DND-41 (cell line): ENCODE measurements around the gene PRTG.

ENCODE experiments used
- ATAC-seq: fragments of 200-7000 bp; cut with Tn5 transposase; 3 replicates; pipeline ENCODE4 v1.9.1; 2021; ENCODE audit warnings: low read depth; ENCODE audit not compliant: insufficient read depth
- DNase-seq: peaks from one replicate; pipeline ENCODE4 v3.0.0-alpha.2; 2020
- H2AFZ ChIP-seq: 2 replicates; pipeline ENCODE4 v1.6.0; 2012; ENCODE audit warnings: low read depth, low read length
- H3K27ac ChIP-seq: 2 replicates; pipeline ENCODE4 v1.5.1; 2012; ENCODE audit warnings: low read length, inconsistent platforms
- H3K27me3 ChIP-seq: fragments of 200-600 bp; sonication (generic); 2 replicates; pipeline ENCODE4 v1.6.0; 2012; ENCODE audit warnings: low read length, mild to moderate bottlenecking, inconsistent platforms; ENCODE audit not compliant: insufficient read depth, poor library complexity
- H3K36me3 ChIP-seq: 2 replicates; pipeline ENCODE4 v1.5.1; 2012; ENCODE audit warnings: low read length, inconsistent platforms; ENCODE audit not compliant: insufficient read depth
- H3K4me1 ChIP-seq: 2 replicates; pipeline ENCODE4 v1.5.1; 2012; ENCODE audit warnings: mild to moderate bottlenecking, low read length; ENCODE audit not compliant: insufficient read depth
- H3K4me2 ChIP-seq: 2 replicates; pipeline ENCODE4 v1.6.0; 2012; ENCODE audit warnings: mild to moderate bottlenecking, moderate library complexity, low read length, inconsistent platforms; ENCODE audit not compliant: insufficient read depth
- H3K4me3 ChIP-seq, 2 experiments: fragments of 200-600 bp in 1 of 2; shearing (Covaris generic) in 1 of 2; 2 replicates each; pipeline ENCODE4 v1.5.1; 2012 to 2016; ENCODE audit warnings: inconsistent platforms in 2 of 2, low read length in 2 of 2, mild to moderate bottlenecking in 2 of 2, low read depth in 1 of 2, moderate library complexity in 1 of 2
- H3K79me2 ChIP-seq: 2 replicates; pipeline ENCODE4 v1.6.0; 2012; ENCODE audit warnings: low read length, inconsistent platforms; ENCODE audit not compliant: insufficient read depth
- H3K9ac ChIP-seq: 2 replicates; pipeline ENCODE4 v1.6.0; 2012; ENCODE audit warnings: low read depth, mild to moderate bottlenecking, inconsistent platforms, low read length, moderate library complexity
- H3K9me3 ChIP-seq: 2 replicates; pipeline ENCODE4 v1.5.1; 2012; ENCODE audit warnings: low read length, moderate library complexity, mild to moderate bottlenecking, inconsistent platforms; ENCODE audit not compliant: insufficient read depth, severe bottlenecking
- H4K20me1 ChIP-seq: 2 replicates; pipeline ENCODE4 v1.6.0; 2012; ENCODE audit warnings: low read length; ENCODE audit not compliant: insufficient read depth
- CTCF ChIP-seq: IDR thresholded peaks from 2 replicates; pipeline ENCODE4 v1.5.1; 2012; ENCODE audit warnings: borderline replicate concordance, low read length, moderate library complexity, mild to moderate bottlenecking; ENCODE audit not compliant: poor library complexity, severe bottlenecking; ENCODE audit errors: extremely low read depth
- EZH2 ChIP-seq: IDR thresholded peaks from 3 replicates; pipeline ENCODE4 v1.6.1; 2012; ENCODE audit warnings: borderline replicate concordance, low read depth, mild to moderate bottlenecking, moderate library complexity, low read length, inconsistent platforms; ENCODE audit not compliant: severe bottlenecking

Gene PRTG

GRCh38 chr15:55574096-55574495, 168.9 kb downstream of the PRTG start:
- Histone ChIP-seq H2AFZ (no peak overlapping the region), H3K4me1 (no peaks in the 10 kb centered on the region), H3K27ac (no peak overlapping the region), H3K36me3 (no peaks in the 10 kb centered on the region), H4K20me1 (no peaks in the 10 kb centered on the region), H3K4me2 (no peak overlapping the region), H3K9me3 (no peaks in the 10 kb centered on the region), H3K27me3 (no peaks in the 10 kb centered on the region), H3K79me2 (no peaks in the 10 kb centered on the region), H3K4me3 (no peak overlapping the region), H3K9ac (no peak overlapping the region)
- TF ChIP-seq EZH2 (no peak), CTCF (no peak)
- no peak for DNase-seq
- no peak for ATAC-seq

DNA sequence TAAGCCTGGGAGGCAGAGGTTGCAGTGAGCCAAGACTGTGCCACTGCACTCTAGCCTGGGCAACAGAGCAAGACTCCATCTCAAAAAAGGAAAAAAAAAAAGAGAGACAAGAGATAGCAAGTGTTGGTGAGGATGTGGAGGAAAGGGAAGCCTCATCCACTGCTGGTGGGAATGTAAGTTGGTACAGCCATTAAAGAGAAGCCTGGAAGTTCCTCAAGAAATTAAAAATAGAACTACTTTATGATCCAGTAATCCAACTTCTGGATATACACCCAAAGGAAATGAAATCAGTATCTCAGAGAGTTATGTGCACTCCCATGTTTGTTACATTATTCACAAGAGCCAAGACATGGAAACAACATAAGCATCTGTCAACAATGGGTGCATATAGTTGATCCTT, 169.7 kb downstream of the PRTG start:
- DNase-seq (no peak), ATAC-seq (no peak)
- H3K27ac ChIP-seq: no peak overlapping the region
- no peak overlapping the region for H3K4me3 ChIP-seq
- H3K4me1 ChIP-seq: no peaks in the 10 kb centered on the region
- H3K27me3 ChIP-seq: no peaks in the 10 kb centered on the region
- H3K36me3 ChIP-seq: no peaks in the 10 kb centered on the region
- H3K9me3 ChIP-seq: no peaks in the 10 kb centered on the region
- no peak overlapping the region for H3K9ac ChIP-seq
- no peaks in the 10 kb centered on the region for H4K20me1 ChIP-seq
- TF ChIP-seq CTCF: no peak
- TF ChIP-seq EZH2: no peak
- H3K79me2 ChIP-seq: no peaks in the 10 kb centered on the region
- H2AFZ ChIP-seq: no peak overlapping the region
- H3K4me2 ChIP-seq: no peak overlapping the region

DNA sequence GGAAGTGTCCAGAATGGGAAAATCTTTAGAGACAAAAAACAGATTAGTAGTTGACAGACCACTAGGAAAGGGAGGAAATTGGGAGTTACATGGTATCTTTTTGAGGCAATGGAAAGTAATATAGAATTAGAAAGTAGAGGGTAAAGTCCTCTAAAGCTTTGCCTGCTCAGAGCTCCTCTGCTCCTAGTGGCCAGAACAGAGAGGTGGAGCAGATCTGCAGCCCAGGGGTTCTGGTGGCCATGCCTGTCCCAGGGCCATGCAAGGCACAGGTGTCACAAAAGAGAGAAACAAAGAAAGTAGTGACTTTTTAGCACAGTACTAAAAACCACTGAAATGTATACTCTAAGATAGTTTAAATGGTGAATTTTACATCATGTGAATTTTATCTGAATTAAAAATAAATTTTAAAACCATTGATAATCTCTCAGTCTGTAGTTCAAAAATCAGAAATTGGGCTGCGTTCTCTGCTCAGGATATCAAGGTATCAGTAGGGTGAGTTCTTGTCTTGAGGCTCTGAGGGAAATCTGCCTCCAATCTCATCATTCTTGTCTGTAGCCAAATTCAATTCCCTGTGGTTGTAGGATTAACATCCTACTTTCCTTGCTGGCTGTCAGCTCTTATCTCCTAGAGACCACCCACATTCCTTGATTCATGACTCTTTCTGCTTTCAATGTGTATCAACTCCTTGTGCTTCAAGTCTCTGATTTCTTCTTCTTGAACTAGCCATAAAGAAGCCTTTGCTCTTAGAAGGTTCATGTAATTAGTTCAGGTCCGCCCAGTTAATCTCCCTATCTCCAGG, 178.4 kb downstream of the PRTG start:
- Histone ChIP-seq H3K27me3 (no peaks in the 10 kb centered on the region), H3K36me3 (no peaks in the 10 kb centered on the region), H3K27ac (no peak overlapping the region), H3K4me2 (no peak overlapping the region), H3K79me2 (no peaks in the 10 kb centered on the region), H3K4me1 (no peaks in the 10 kb centered on the region), H4K20me1 (no peaks in the 10 kb centered on the region), H3K9me3 (no peaks in the 10 kb centered on the region), H3K9ac (no peak overlapping the region), H3K4me3 (no peak overlapping the region), H2AFZ (no peak overlapping the region)
- TF ChIP-seq EZH2 (no peak), CTCF (peak; percentile 24)
- no peak for ATAC-seq
- DNase-seq: no peak
